Superior temporal gyrus (tissue), 1 donor: ENCODE measurements around the gene TMEM259.

Experiments
- DNase-seq: peaks from one replicate; pipeline ENCODE4 v3.0.0-alpha.2; 2016; ENCODE audit errors: extremely low spot score

The TMEM259 gene

DNA sequence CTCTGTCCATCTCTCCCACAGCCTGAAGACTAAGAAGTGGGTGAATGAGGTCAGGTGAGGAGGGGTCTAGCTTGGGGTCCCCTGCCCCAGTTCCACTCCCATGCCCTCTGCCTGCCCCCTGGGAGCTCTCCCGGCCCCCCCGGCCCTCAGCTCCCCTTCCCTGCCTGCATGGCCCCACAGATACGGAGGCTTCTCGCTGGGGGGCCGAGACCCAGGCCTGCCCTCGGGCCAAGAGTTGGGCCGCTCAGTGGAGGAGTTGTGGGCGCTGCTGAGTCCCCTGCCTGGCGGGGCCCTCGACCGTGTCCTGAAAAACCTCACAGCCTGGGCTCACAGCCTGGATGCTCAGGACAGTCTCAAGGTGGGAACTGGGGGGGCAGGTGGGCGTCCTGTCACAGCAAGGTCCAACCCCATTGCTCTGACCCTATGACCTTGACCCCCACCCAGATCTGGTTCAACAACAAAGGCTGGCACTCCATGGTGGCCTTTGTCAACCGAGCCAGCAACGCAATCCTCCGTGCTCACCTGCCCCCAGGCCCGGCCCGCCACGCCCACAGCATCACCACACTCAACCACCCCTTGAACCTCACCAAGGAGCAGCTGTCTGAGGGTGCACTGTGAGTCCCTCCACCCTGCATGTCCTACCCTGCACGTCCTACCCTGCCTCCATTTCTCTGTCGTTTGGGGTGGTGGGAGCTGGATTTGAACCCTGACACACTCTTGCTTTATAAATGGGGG lies 35.1 kb upstream of the TMEM259 start:
- DNase-seq: no peak

DNA sequence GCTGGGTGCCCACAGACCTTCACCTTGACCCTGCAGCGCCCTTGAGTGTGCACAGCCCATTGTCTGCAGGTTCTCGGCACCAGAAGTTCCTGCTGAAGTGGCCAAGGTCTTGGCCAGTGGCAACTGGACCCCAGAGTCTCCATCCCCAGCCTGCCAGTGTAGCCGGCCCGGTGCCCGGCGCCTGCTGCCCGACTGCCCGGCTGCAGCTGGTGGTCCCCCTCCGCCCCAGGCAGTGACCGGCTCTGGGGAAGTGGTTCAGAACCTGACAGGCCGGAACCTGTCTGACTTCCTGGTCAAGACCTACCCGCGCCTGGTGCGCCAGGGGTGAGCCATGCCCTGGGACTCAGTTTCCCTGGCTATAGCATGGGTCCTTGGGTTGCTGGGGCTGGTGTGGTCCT lies 34.1 kb upstream of the TMEM259 start:
- DNase-seq: no peak

DNA sequence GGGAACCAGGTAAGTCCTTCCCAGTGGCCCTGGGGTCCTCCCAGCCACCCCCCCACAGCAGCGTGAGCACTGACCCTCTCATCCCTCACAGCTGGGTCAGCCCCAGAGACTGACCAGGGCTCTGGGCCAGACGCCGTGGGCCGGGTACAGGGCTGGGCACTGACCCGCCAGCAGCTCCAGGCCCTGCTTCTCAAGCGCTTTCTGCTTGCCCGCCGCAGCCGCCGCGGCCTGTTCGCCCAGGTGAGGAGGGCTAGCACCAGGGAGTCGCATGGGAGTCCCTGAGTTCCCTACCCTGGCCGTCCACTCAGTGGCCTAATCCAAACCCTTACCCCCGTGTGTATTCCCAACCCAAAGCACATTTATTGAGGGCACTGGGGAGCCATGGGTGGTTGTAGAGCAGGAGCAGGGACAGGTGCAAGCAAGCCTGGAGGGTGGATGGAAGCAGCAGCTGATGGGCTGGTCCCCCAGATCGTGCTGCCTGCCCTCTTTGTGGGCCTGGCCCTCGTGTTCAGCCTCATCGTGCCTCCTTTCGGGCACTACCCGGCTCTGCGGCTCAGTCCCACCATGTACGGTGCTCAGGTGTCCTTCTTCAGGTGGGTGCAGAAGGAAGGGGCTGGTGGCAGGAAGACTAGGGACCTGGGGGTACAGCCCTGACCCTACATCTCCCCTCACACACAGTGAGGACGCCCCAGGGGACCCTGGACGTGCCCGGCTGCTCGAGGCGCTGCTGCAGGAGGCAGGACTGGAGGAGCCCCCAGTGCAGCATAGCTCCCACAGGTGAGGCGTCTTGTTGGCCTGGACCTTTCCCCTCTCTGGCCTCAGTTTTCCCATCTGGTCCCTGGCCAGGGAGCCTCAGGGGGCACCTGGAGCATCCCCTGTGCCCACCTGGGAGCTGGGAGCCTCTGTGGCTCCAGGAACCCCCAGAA lies 33.4 kb upstream of the TMEM259 start:
- DNase-seq: no peak

DNA sequence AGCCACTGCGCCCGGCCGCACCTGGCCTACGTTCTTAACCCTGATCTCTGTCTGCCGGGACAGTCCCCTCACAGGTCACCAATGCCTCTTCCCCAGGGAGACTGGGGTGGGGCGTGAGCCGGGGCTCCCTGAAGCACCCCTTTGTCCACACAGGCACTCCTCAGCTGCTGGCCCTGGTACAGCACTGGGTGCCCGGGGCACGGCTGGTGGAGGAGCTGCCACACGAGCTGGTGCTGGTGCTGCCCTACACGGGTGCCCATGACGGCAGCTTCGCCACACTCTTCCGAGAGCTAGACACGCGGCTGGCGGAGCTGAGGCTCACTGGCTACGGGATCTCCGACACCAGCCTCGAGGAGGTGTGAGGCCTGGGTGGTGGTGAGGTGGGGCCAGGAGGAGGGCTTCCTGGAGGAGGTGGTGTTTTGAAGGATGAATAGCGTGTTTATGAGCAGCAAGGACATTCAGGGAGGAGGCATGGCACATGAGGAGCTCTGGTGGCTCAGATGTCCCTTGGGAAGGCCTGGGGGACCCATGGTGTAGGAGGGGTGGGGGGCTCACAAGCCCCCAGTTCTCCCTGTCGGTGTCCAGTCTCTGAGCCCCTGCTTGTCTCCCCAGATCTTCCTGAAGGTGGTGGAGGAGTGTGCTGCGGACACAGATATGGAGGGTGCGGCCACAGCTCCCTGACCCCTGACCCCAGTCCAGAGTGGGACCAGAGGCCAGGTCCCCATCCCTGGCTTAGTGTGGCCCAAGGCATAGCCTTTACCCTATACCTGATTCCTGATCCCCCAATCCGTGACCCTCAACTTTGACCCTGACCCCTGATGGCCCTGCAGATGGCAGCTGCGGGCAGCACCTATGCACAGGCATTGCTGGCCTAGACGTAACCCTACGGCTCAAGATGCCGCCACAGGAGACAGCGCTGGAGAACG lies 32.5 kb upstream of the TMEM259 start:
- DNase-seq: no peak

DNA sequence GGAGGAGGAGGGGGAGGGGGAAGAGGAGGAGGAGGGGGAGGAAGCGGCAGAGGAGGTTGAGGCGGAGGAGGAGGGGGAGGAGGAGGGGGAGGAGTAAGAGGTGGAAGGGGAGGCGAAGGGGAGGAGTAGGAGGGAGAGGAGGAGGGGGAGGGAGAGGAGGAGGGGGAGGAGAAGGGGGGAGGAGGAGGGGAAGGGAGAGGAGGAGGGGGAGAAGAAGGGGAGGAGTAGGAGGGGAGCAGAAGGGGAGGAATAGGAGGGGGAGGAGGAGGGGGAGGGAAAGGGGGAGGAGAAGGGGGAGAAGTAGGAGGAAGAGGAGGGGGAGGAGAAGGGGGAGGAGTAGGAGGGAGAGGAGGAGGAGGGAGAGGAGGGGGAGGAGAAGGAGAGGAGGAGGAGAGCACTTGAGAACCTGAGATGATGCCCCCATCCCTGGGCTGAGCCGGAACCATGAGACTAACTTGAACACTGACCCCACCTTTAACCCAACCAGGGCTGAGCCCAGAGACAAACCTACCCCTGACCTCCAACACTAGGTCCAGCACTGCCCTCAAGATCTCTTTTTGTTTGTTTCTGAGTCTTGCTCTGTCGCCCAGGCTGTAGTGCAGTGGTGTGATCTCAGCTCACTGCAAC lies 31.5 kb upstream of the TMEM259 start:
- no peak for DNase-seq

DNA sequence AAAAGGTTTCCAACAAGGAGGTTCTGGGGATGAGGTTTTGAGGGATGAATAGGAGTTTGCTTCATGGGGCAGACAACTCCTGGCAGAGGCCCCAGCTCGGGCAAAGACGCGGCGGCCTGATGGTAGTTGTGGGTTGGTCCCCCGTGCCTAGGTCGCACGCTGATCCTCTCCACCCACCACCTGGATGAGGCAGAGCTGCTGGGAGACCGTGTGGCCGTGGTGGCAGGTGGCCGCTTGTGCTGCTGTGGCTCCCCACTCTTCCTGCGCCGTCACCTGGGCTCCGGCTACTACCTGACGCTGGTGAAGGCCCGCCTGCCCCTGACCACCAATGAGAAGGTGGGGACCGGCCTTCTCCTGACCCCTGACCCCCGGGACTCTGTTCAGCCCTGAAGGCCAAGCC lies 30.9 kb upstream of the TMEM259 start:
- DNase-seq: no peak

DNA sequence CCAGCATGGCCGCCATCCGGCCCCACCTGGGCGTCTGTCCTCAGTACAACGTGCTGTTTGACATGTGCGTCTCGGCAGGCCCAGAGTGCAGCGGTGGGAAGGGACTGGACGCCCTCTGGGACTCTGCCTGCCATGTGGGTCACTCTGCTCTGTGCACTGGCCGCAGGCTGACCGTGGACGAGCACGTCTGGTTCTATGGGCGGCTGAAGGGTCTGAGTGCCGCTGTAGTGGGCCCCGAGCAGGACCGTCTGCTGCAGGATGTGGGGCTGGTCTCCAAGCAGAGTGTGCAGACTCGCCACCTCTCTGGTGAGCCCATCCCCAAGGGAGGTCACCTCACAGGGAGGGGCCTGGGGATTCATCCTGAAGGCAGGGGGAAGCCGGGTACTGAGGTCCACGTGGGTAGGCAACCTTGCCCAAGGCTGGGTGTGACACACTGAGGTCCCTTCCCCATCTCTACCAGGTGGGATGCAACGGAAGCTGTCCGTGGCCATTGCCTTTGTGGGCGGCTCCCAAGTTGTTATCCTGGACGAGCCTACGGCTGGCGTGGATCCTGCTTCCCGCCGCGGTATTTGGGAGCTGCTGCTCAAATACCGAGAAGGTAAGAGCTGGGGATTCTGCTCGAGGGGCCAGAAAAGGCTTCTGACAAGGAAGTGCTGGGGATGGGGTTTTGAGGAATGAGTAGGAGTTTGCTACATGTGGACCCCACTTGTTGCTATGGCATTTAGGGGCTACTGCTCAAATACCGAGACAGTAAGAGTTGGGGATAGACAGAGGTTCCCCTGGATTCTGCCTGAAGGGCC lies 30.3 kb upstream of the TMEM259 start:
- DNase-seq: no peak

DNA sequence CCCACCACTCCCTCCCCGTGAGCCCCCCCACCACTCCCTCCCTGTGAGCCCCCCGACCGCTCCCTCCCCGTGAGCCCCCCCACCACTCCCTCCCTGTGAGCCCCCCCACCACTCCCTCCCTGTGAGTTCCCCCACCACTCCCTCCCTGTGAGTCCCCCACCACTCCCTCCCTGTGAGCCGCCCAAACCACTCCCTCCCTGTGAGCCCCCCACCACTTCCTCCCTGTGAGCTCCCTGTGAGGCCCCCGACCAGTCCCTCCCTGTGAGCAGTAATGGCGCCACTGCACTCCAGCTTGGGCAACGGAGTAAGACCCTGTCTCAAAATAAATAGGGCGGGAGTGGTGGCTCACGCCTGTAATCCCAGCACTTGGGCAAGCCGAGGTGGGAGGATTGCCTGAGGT lies 28.9 kb upstream of the TMEM259 start:
- DNase-seq: no peak

DNA sequence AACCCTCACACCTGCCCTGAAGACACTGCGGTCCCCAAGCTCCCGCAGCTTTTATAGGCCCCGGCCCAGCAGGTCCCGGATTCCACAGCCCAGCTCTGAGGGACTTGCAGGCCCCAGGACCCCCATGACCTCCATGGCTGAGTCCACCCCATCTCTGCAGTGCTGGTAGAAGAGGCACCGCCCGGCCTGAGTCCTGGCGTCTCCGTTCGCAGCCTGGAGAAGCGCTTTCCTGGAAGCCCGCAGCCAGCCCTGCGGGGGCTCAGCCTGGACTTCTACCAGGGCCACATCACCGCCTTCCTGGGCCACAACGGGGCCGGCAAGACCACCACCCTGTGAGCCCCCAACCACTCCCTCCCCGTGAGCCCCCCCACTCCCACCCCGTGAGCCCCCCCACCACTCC lies 28.2 kb upstream of the TMEM259 start:
- DNase-seq: no peak

DNA sequence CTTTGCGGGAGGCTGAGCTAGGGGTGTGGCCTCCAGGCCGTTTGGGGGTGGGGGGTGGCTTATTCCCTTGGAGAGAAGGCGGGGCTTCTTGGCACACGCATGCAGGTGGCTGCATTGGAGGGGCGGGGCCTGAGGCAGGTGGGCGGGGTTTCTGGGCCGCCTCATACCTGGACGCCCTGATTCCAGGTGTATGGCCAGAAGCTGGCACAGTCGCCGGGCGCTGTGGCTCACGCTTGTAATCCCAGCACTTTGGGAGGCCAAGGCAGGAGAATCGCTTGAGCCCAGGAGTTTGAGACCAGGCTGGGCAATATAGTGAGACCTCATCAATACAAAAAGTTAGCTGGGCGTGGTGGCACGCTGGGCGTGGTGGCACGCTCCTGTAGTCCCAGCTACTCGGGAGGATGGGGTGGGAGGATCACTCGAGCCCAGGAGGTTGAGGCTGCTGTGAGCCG lies 26.8 kb upstream of the TMEM259 start:
- no peak for DNase-seq

DNA sequence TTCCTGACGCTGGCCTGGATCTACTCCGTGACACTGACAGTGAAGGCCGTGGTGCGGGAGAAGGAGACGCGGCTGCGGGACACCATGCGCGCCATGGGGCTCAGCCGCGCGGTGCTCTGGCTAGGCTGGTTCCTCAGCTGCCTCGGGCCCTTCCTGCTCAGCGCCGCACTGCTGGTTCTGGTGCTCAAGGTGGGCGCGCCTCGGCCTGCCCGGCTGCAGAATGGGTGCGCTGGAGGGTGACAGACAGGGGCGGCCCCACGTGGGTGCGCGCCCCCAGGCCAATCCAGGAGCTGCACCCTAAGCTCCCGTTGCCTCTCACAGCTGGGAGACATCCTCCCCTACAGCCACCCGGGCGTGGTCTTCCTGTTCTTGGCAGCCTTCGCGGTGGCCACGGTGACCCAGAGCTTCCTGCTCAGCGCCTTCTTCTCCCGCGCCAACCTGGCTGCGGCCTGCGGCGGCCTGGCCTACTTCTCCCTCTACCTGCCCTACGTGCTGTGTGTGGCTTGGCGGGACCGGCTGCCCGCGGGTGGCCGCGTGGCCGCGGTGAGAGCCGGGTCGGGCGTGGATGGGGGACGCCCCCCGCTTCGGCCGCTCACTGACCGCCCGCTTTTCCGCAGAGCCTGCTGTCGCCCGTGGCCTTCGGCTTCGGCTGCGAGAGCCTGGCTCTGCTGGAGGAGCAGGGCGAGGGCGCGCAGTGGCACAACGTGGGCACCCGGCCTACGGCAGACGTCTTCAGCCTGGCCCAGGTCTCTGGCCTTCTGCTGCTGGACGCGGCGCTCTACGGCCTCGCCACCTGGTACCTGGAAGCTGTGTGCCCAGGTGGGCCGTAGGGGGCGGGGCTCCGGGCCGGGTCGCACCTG lies 26.1 kb upstream of the TMEM259 start:
- no peak for DNase-seq

DNA sequence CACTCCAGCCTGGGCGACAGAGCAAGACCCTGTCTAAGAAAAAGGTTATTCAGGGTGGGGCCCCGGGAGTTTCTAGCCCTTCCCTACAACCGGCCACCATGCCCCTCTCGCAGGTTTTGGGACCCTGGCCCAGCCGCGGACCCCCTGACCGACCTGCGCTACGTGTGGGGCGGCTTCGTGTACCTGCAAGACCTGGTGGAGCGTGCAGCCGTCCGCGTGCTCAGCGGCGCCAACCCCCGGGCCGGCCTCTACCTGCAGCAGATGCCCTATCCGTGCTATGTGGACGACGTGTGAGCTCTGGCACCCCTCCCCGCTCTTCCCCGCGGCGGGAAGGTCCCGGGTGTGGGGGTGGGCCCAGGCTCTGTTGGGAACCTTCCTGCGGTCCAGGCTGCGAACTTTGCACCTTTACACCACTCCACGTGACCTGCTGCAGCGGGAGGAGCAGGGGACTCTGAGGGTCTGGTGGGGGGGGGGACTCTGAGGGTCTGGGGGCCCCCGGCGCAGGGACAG lies 25.2 kb upstream of the TMEM259 start:
- DNase-seq: no peak

DNA sequence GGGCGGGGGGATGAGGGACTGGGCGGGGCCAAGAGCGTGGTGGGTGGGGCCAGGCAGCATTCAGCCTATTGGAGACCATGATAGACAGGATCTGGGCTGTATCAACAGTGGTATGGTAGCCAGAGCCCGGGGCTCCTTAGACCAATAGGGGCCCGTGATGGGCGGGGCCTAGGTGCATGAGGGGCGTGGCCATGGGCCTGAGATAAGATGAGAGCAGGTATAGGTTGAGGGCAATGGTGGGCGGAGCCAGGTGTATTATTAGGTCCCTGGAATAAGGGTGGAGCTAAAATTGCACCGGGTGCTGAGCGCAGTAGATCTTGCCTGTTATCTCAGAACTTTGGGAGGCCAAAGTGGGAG lies 24.3 kb upstream of the TMEM259 start:
- no peak for DNase-seq

DNA sequence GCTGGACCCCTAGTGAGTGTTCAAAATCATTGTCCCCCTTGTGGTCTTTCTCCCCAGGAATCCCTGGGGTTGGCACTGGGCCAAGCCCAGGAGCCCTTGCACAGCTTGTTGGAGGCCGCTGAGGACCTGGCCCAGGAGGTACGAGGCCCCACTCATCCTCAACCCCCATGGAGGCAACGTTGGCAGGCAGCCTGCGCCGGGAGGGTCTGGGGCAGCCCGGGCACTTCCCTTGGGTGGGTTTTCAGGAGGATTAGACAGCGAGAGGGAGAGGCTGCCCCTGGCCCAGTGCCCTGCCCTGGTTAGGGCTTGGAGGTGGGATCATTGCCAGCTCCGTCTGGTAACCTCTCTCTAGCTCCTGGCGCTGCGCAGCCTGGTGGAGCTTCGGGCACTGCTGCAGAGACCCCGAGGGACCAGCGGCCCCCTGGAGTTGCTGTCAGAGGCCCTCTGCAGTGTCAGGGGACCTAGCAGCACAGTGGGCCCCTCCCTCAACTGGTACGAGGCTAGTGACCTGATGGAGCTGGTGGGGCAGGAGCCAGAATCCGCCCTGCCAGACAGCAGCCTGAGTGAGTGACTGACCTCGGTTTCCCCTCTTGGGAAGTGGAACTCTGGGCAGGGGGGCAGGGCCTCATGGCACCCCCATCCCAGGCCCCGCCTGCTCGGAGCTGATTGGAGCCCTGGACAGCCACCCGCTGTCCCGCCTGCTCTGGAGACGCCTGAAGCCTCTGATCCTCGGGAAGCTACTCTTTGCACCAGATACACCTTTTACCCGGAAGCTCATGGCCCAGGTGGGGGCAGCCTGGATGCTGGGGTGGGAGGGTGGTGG lies 22.0 kb upstream of the TMEM259 start:
- no peak for DNase-seq

DNA sequence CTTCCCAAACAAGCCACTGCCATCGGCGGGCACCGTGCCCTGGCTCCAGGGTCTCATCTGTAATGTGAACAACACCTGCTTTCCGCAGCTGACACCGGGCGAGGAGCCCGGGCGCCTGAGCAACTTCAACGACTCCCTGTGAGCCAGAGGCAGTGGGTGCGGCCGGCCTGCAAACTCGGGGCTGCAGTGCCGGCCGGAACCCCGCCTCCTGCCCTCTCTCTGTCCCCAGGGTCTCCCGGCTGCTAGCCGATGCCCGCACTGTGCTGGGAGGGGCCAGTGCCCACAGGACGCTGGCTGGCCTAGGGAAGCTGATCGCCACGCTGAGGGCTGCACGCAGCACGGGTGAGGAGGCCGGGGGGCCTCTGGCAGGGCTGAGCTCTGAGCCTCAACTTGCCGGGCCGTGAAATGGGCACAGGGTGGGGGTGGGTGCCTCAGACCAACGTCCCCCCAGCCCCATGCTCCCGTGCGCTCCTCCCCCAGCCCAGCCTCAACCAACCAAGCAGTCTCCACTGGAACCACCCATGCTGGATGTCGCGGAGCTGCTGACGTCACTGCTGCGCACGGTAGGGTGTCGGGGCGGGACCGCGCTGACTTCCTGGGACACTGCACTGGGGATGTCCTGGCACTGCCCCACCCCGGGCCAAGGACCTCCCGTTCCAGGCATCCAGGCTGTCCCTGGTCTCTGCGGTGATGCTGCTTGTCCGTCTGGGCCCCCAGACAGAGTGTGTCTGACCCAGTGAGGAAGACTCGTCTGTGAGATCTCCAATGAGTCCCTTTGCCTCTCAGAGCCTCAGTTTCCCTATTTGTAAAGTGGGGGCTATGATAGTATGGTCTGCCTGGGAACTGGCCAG lies 21.1 kb upstream of the TMEM259 start:
- DNase-seq: no peak

DNA sequence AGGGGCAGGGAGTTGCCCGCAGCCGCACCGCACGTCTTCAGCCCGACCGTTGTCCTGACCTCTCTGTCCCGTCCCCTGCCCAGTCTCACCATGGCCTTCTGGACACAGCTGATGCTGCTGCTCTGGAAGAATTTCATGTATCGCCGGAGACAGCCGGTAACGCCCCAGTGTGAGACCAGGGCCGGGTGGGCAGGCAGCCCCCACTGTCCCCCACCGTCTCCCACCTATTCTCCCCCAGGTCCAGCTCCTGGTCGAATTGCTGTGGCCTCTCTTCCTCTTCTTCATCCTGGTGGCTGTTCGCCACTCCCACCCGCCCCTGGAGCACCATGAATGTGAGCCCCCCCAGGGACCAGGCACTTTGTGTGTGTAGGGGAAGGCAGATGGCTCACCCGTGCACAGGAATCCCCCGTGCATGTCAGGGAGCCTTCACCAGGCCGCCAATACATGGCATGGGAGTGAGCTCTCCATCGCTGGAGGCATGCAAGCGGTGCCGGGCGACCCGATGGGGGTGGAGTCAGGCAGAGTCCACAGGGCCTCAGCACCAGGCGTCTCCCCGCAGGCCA lies 20.4 kb upstream of the TMEM259 start:
- no peak for DNase-seq
